K562 (cell line): ENCODE results near the gene STAT6. TPM values are rescaled to one million over a fixed set of nuclear protein-coding genes. Genes with fewer than 3 reads are reported as not detected.
A peak's percentile ranks its signal among the peaks of the same experiment; 100 is the strongest.

Experiments used
- ATAC-seq: fragments of 200-7000 bp; cut with Tn5 transposase; 3 replicates; pipeline ENCODE4 v1.9.1; 2020; ENCODE audit warnings: moderate library complexity
- BruUV-seq: library from RNA; stranded (reverse); fragments of 400-500 nt; replicated peaks from 2 replicates; lab custom pipeline; 2021; lab: Mats Ljungman, UMichigan
- CTCF ChIA-PET: fragments of 300-600 bp; formaldehyde crosslinking; extraction: SDS; loops from one replicate; lab custom pipeline; 2021; ENCODE audit warnings: low intra/inter-chr PET ratio; lab: Yijun Ruan, JAX
- POLR2A ChIA-PET: fragments of 300-600, 350-650 bp; sonication (Branson Sonifier 250); formaldehyde crosslinking; extraction: SDS; loops from one replicate; lab custom pipeline; 2021; ENCODE audit warnings: antibody characterized with exemption, inconsistent platforms; lab: Yijun Ruan, JAX
- DNase-seq, 4 experiments: peaks; one replicate each; pipeline versions ENCODE4 v3.0.0 to v3.0.0-alpha.2; 2011 to 2018; ENCODE audit warnings: low spot score in 3 of 4, mixed read lengths in 3 of 4; ENCODE audit errors: extremely low read depth in 1 of 4
- FAIRE-seq: peaks from 2 replicates; lab custom pipeline; 2011; peaks lifted over from hg19 to GRCh38; lab: Jason Lieb, UNC
- H2AFZ ChIP-seq: 2 replicates; pipeline ENCODE4 v1.6.0; 2011; ENCODE audit warnings: low read depth, low read length, control low read depth, inconsistent platforms
- H3K27ac ChIP-seq: fragments of 200-600 bp; 3 replicates; pipeline ENCODE4 v1.8.0; 2011; ENCODE audit warnings: low read depth, mild to moderate bottlenecking, control low read depth, inconsistent platforms, low read length, moderate library complexity, mixed read lengths; ENCODE audit errors: extremely low read depth
- H3K27me3 ChIP-seq, 2 experiments: fragments of 300-600 bp in 1 of 2; 2 replicates in 1 of 2; 3 replicates in 1 of 2; pipeline versions ENCODE4 v1.6.0 to v1.8.0; 2011; ENCODE audit warnings: inconsistent platforms in 2 of 2, low read length in 2 of 2, mild to moderate bottlenecking in 1 of 2, mixed read lengths in 1 of 2, moderate library complexity in 1 of 2; ENCODE audit not compliant: control insufficient read depth in 2 of 2, insufficient read depth in 2 of 2
- H3K36me3 ChIP-seq: fragments of 300-600 bp; 3 replicates; pipeline ENCODE4 v1.8.0; 2011; ENCODE audit warnings: mild to moderate bottlenecking, low read length, inconsistent platforms; ENCODE audit not compliant: control insufficient read depth, insufficient read depth
- H3K4me1 ChIP-seq, 2 experiments: fragments of 200-600 bp in 1 of 2; replicated peaks in 1 of 2; 2 replicates in 1 of 2; 3 replicates in 1 of 2; pipeline versions ENCODE4 v1.5.1 to v1.8.0; 2011; ENCODE audit warnings: inconsistent platforms in 2 of 2, low read length in 2 of 2, mild to moderate bottlenecking in 1 of 2, mixed read lengths in 1 of 2, moderate library complexity in 1 of 2; ENCODE audit not compliant: control insufficient read depth in 2 of 2, insufficient read depth in 2 of 2
- H3K4me2 ChIP-seq: 2 replicates; pipeline ENCODE4 v1.6.1; 2011; ENCODE audit warnings: low read length, control low read depth, inconsistent platforms, mixed read lengths; ENCODE audit not compliant: insufficient read depth
- H3K4me3 ChIP-seq: fragments of 200-600 bp; sonication (generic), shearing (Covaris generic); 2 replicates; pipeline ENCODE4 v1.5.1; 2016; ENCODE audit warnings: control low read depth, inconsistent platforms
- H3K79me2 ChIP-seq: fragments of 200-600 bp; 3 replicates; pipeline ENCODE4 v1.8.0; 2011; ENCODE audit warnings: low read length, inconsistent platforms; ENCODE audit not compliant: control insufficient read depth, insufficient read depth
- H3K9ac ChIP-seq, 2 experiments: 2 replicates each; pipeline versions ENCODE4 v1.6.0 to v1.6.1; 2011; ENCODE audit warnings: low read depth in 2 of 2, low read length in 2 of 2, control low read depth in 1 of 2, inconsistent platforms in 1 of 2, mild to moderate bottlenecking in 1 of 2, mixed read lengths in 1 of 2; ENCODE audit not compliant: insufficient read depth in 1 of 2
- H3K9me1 ChIP-seq: one replicate; pipeline ENCODE4 v1.6.0; 2011; ENCODE audit warnings: inconsistent platforms, mild to moderate bottlenecking, low read length, moderate library complexity; ENCODE audit not compliant: control insufficient read depth, insufficient read depth
- H3K9me3 ChIP-seq: replicated peaks from 2 replicates; pipeline ENCODE4 v1.5.1; 2011; ENCODE audit warnings: low read depth, low read length, inconsistent platforms; ENCODE audit not compliant: control insufficient read depth, insufficient read depth
- H4K20me1 ChIP-seq: replicated peaks from 2 replicates; pipeline ENCODE4 v1.6.1; 2011; ENCODE audit warnings: low read length, inconsistent platforms, mixed read lengths; ENCODE audit not compliant: control insufficient read depth, insufficient read depth
- BCOR ChIP-seq: fragments of 450-650 bp; IDR thresholded peaks from 2 replicates; pipeline ENCODE4 v1.6.1; 2016
- CREBBP ChIP-seq: IDR thresholded peaks from one replicate; pipeline ENCODE4 v1.6.1; 2012; ENCODE audit warnings: low read depth, mild to moderate bottlenecking, control low read depth, inconsistent platforms, low read length
- CXXC5 ChIP-seq: fragments of 250-450 bp; sonication (Bioruptor Pico); IDR thresholded peaks from 2 replicates; pipeline ENCODE4 v1.8.0; 2022; ENCODE audit warnings: inconsistent platforms, mild to moderate bottlenecking, moderate library complexity
- KDM1A ChIP-seq, 2 experiments: fragments of 450-650 bp; IDR thresholded peaks; 2 replicates each; pipeline ENCODE4 v1.6.1; 2016; ENCODE audit warnings: mild to moderate bottlenecking in 2 of 2
- NR2C1 ChIP-seq, 2 experiments: fragments of 450-650 bp; IDR thresholded peaks; 2 replicates each; pipeline ENCODE4 v1.6.1; 2017; ENCODE audit warnings: mild to moderate bottlenecking in 2 of 2, antibody characterized with exemption in 1 of 2, inconsistent platforms in 1 of 2, missing compliant biosample characterization in 1 of 2, missing genetic modification characterization in 1 of 2
- PKNOX1 ChIP-seq: fragments of 450-650 bp; IDR thresholded peaks from 2 replicates; pipeline ENCODE4 v1.6.1; 2016
- SPI1 ChIP-seq: IDR thresholded peaks from 2 replicates; pipeline ENCODE4 v1.6.1; 2011; ENCODE audit warnings: low read depth, low read length, control low read depth, borderline replicate concordance
- WGBS: fragments of 100-300 bp; shearing (Covaris generic); methylation state at CpG from one replicate; pipeline ENCODE4 v1.1.6; 2016; ENCODE audit warnings: low coverage, mixed read lengths; ENCODE audit not compliant: insufficient coverage; ENCODE audit errors: missing lambda C conversion rate; 5-methylcytosine and 5-hydroxymethylcytosine counted together
- in situ Hi-C: fragments of 300-500 bp; cut with MboI; formaldehyde crosslinking; loops from 4 replicates; pipeline ENCODE4 v1.15.0; 2018; ENCODE audit warnings: inconsistent platforms, mixed read lengths
- intact Hi-C: fragments of 100-400 bp; cut with micrococcal nuclease; formaldehyde crosslinking; loops from 2 replicates; pipeline ENCODE4 v1.14.2; 2022
- polyA plus RNA-seq, 8 experiments: library from polyadenylated mRNA; depleted of rRNA in 4 of 8; stranded (reverse) in 5 of 8; unstranded in 3 of 8; fragments of >200 nt; fragmentation: Nextera tagmentation in 2 of 8; fragmentation: Illumina TruSeq in 1 of 8; extraction: Ambion mirVana in 2 of 8; extraction: Trizol in 1 of 8; gene quantifications; 2 replicates each; pipeline versions ENCODE4 v1.2.1 to v1.2.3, GENCODE V29; 2011 to 2014; ENCODE audit warnings: inconsistent platforms in 1 of 8, missing spikeins in 1 of 8
- total RNA-seq, 7 experiments: library from RNA; depleted of rRNA in 6 of 7; stranded (reverse); fragments of >200 nt in 6 of 7; fragmentation: Illumina TruSeq in 2 of 7; extraction: Trizol in 2 of 7; gene quantifications; 2 replicates each; pipeline versions ENCODE4 v1.2.1 to v1.2.3, GENCODE V29; 2011 to 2021; ENCODE audit warnings: low replicate concordance in 1 of 7

STAT6 gene
- total and polyA plus RNA-seq, 9 of the 15 experiments (the other 6 are each of a cell fraction or from before 2014, with no cell fraction given) = 2.4 to 49.5 (median 26.5) TPM

- FAIRE-seq (no peak), ATAC-seq (0 out of 3 replicates have a peak, but pooled peaks have one; percentile 18), DNase-seq (no peak)
- Histone ChIP-seq H3K4me3 (no peak overlapping the region), H3K79me2 (no peaks in the 10 kb centered on the region), H3K36me3 (no peaks in the 10 kb centered on the region), H3K4me1 (peaks cover 13 to 28% of the 10 kb centered on the region in 2 experiments), H3K9ac (peak overlapping the region in 1 of 2 experiments; percentile 6; a peak in 1 of 4 replicates), H3K9me3 (no peaks in the 10 kb centered on the region), H2AFZ (no peak overlapping the region), H3K27ac (no peak overlapping the region), H3K27me3 (no peaks in the 10 kb centered on the region), H3K4me2 (no peak overlapping the region), H4K20me1 (no peaks in the 10 kb centered on the region), H3K9me1 (no peaks in the 10 kb centered on the region)
- CTCF ChIA-PET = no interaction called here
- 66% methylated on average over 3 of the region's 4 CpGs for WGBS
- TF ChIP-seq BCOR = peak; percentile 71
- TF ChIP-seq KDM1A (IDR thresholded peaks at IDR 0.05) = 0 out of 4 replicates have a peak, but pooled peaks have one; percentile 17 to 33
- no peak for TF ChIP-seq CREBBP
- in situ Hi-C loops (no loop called here), intact Hi-C loops (no loop called here)
- BruUV-seq = no TSS peak
- POLR2A ChIA-PET = interaction anchor here (0.5 to 1.3 kb wide), 4 partner anchors 21 to 505 kb away, joined by 3 to 4 read pairs (median 4); partner anchors contain the start of gene STAT6
Measured at GRCh38 chr12:57133013-57133569, 21.9 kb upstream of the STAT6 start.

GRCh38 chr12:57131896-57132744 is 21.0 kb upstream of the STAT6 start:
- CTCF ChIA-PET = no interaction called here
- peaks cover 11 to 34% of the 10 kb centered on the region in 2 experiments for H3K4me1 ChIP-seq
- H3K9ac ChIP-seq = peak overlapping the region in 1 of 2 experiments; percentile 8; a peak in 1 of 4 replicates
- DNase-seq = no peak
- no peaks in the 10 kb centered on the region for H4K20me1 ChIP-seq
- H3K4me2 ChIP-seq = no peak overlapping the region
- no peaks in the 10 kb centered on the region for H3K36me3 ChIP-seq
- ATAC-seq = no peak
- no peak overlapping the region for H3K27ac ChIP-seq
- POLR2A ChIA-PET = interaction anchor here (0.6 to 1.4 kb wide), 2 partner anchors 20 to 45 kb away, joined by 3 to 5 read pairs; no protein-coding TSS in a partner anchor
- no peaks in the 10 kb centered on the region for H3K79me2 ChIP-seq
- H2AFZ ChIP-seq = peak overlapping the region; percentile 39; the same call in 1 of the 2 replicates
- no TSS peak for BruUV-seq
- intact Hi-C loops = no loop called here
- H3K27me3 ChIP-seq = no peaks in the 10 kb centered on the region
- no peak for FAIRE-seq
- TF ChIP-seq SPI1 (no peak), NR2C1 (IDR thresholded peaks at IDR 0.05) (no peak), NR2C1 (tag; IDR thresholded peaks at IDR 0.05) (peak; percentile 39; the same call in 1 of the 2 replicates), CXXC5 (no peak), PKNOX1 (0 out of 2 replicates have a peak, but pooled peaks have one; percentile 33)
- no peaks in the 10 kb centered on the region for H3K9me1 ChIP-seq
- no peaks in the 10 kb centered on the region for H3K9me3 ChIP-seq
- H3K4me3 ChIP-seq = no peak overlapping the region
- in situ Hi-C loops = no loop called here
- 37% methylated on average over 8 of the region's 9 CpGs for WGBS
